ENCODE data around the gene FERMT2. TPM values are rescaled to one million over a fixed set of nuclear protein-coding genes. Genes with fewer than 3 reads are reported as not detected.

The FERMT2 gene
- total and polyA plus RNA-seq, 2 experiments from 2014 or later, result 108 to 148 TPM

- Histone ChIP-seq H3K27ac (ENCODE audit: low read depth) (peak overlapping the region; percentile 7), H2AFZ (no peak overlapping the region), H3K27me3 (ENCODE audit: insufficient read depth) (no peaks in the 10 kb centered on the region), H3K79me2 (replicated peaks; ENCODE audit: insufficient read depth) (no peaks in the 10 kb centered on the region), H3K4me1 (ENCODE audit: insufficient read depth) (peaks cover 11% of the 10 kb centered on the region; the same call in 1 of the 2 replicates), H3F3A (replicated peaks; ENCODE audit: low read depth) (no peaks in the 10 kb centered on the region), H3K36me3 (ENCODE audit: insufficient read depth) (peaks cover 19% of the 10 kb centered on the region), H3K4me3 (no peak overlapping the region), H3K4me2 (no peak overlapping the region), H4K20me1 (replicated peaks; ENCODE audit: insufficient read depth) (no peaks in the 10 kb centered on the region), H3K9me2 (ENCODE audit: insufficient read depth) (no peaks in the 10 kb centered on the region)
- ATAC-seq, result no peak
- H3K27ac Mint-ChIP-seq, result peak overlapping the region; percentile 62; the same call in 1 of the 2 replicates
- no peaks in the 10 kb centered on the region for H3K27me3 Mint-ChIP-seq (ENCODE audit: insufficient read depth, low read depth, poor library complexity)
- H3K4me3 Mint-ChIP-seq, result no peak overlapping the region
- H3K36me3 Mint-ChIP-seq (ENCODE audit: low read depth), result peaks cover 50% of the 10 kb centered on the region
- TF ChIP-seq ZNF331 (CRISPR knock-in tag; IDR thresholded peaks at IDR 0.05; ENCODE audit: low read depth) (no peak), ZNF114 (CRISPR knock-in tag; IDR thresholded peaks at IDR 0.05) (no peak)
- H3K9me3 Mint-ChIP-seq, result no peaks in the 10 kb centered on the region
- peaks cover 5% of the 10 kb centered on the region; the same call in 1 of the 3 replicates for H3K4me1 Mint-ChIP-seq
- DNase-seq (ENCODE audit: low spot score), result no peak
These were observed 88.1 kb downstream of the FERMT2 start for GRCh38 chr14:52862632-52863333.

- ATAC-seq (no peak), DNase-seq (ENCODE audit: low spot score) (no peak)
- Mint-ChIP-seq H3K9me3 (no peaks in the 10 kb centered on the region), H3K36me3 (ENCODE audit: low read depth) (peaks cover 57% of the 10 kb centered on the region), H3K4me3 (no peak overlapping the region), H3K4me1 (peaks cover 5% of the 10 kb centered on the region; the same call in 2 of the 3 replicates), H3K27me3 (ENCODE audit: insufficient read depth, low read depth, poor library complexity) (no peaks in the 10 kb centered on the region), H3K27ac (no peak overlapping the region)
- Histone ChIP-seq H3K4me2 (no peak overlapping the region), H4K20me1 (replicated peaks; ENCODE audit: insufficient read depth) (no peaks in the 10 kb centered on the region), H3K27me3 (ENCODE audit: insufficient read depth) (no peaks in the 10 kb centered on the region), H3K4me3 (no peak overlapping the region), H2AFZ (no peak overlapping the region), H3K4me1 (ENCODE audit: insufficient read depth) (peaks cover 11% of the 10 kb centered on the region; the same call in 1 of the 2 replicates), H3K27ac (ENCODE audit: low read depth) (0 out of 2 replicates have a peak overlapping the region, but pooled peaks have one; percentile 1), H3F3A (replicated peaks; ENCODE audit: low read depth) (no peaks in the 10 kb centered on the region), H3K9me2 (ENCODE audit: insufficient read depth) (no peaks in the 10 kb centered on the region), H3K79me2 (replicated peaks; ENCODE audit: insufficient read depth) (no peaks in the 10 kb centered on the region), H3K36me3 (ENCODE audit: insufficient read depth) (peaks cover 19% of the 10 kb centered on the region; the same call in 1 of the 2 replicates)
- TF ChIP-seq EZH2phosphoT487 (IDR thresholded peaks at IDR 0.05; ENCODE audit: unreplicated experiment) (no peak), EZH2 (IDR thresholded peaks at IDR 0.05; ENCODE audit: low read depth, unreplicated experiment) (no peak), ETS1 (IDR thresholded peaks at IDR 0.05) (no peak), ZNF462 (CRISPR knock-in tag; IDR thresholded peaks at IDR 0.05) (no peak), ZNF331 (CRISPR knock-in tag; IDR thresholded peaks at IDR 0.05; ENCODE audit: low read depth) (no peak), ZNF114 (CRISPR knock-in tag; IDR thresholded peaks at IDR 0.05) (no peak), CREB1 (CRISPR knock-in tag; IDR thresholded peaks at IDR 0.05; ENCODE audit: low read depth) (no peak), JUNB (IDR thresholded peaks at IDR 0.05; ENCODE audit: unreplicated experiment) (no peak), REST (IDR thresholded peaks at IDR 0.05; ENCODE audit: unreplicated experiment) (no peak)
These were observed 89.4 kb downstream of the FERMT2 start for GRCh38 chr14:52861403-52861802.

Measured in GM23338 (cell line).